Measurements from ENCODE around the gene FANCI. TPM values are rescaled to one million over a fixed set of nuclear protein-coding genes. Genes with fewer than 3 reads are reported as not detected.

Gene FANCI
- total and polyA plus RNA-seq, 10 donors, result 4.4 to 19.4 (median 13.7) TPM

- H3K4me3 ChIP-seq, result peak overlapping the region in 5 of 8 donors; percentile 13 to 52 (median 19)
- no peaks in the 10 kb centered on the region for H3K9me3 ChIP-seq
- intact Hi-C loops (cut with DNase I; ENCODE audit: low total_unique reads), result no loop called here
- H3K4me1 ChIP-seq, result peaks cover 16 to 66% (median 34%) of the 10 kb centered on the region in 6 donors
- TF ChIP-seq, protein P1, sequence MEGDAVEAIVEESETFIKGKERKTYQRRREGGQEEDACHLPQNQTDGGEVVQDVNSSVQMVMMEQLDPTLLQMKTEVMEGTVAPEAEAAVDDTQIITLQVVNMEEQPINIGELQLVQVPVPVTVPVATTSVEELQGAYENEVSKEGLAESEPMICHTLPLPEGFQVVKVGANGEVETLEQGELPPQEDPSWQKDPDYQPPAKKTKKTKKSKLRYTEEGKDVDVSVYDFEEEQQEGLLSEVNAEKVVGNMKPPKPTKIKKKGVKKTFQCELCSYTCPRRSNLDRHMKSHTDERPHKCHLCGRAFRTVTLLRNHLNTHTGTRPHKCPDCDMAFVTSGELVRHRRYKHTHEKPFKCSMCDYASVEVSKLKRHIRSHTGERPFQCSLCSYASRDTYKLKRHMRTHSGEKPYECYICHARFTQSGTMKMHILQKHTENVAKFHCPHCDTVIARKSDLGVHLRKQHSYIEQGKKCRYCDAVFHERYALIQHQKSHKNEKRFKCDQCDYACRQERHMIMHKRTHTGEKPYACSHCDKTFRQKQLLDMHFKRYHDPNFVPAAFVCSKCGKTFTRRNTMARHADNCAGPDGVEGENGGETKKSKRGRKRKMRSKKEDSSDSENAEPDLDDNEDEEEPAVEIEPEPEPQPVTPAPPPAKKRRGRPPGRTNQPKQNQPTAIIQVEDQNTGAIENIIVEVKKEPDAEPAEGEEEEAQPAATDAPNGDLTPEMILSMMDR (IDR thresholded peaks at IDR 0.05 in 8 of 11, conservative IDR thresholded peaks at IDR 0.05 in 3 of 11), result peak in 1 of 11 experiments; percentile 14
- no peak for TF ChIP-seq POLR2AphosphoS5 (IDR thresholded peaks at IDR 0.05)
- no peaks in the 10 kb centered on the region for H3K36me3 ChIP-seq
- H3K27ac ChIP-seq, result no peak overlapping the region
- H3K27me3 ChIP-seq (replicated peaks in 1 of 7), result peaks cover 18 to 100% (median 98%) of the 10 kb centered on the region in 7 donors
- peak; percentile 59 for DNase-seq
- WGBS, 5 donors, result 5 to 7% (median 5%) methylated on average over 28 to 73 of the region's 73 CpGs
These were observed 118.7 kb downstream of the FANCI start for GRCh38 chr15:89362203-89363101.

GRCh38 chr15:89363133-89363532, 119.4 kb downstream of the FANCI start:
- Histone ChIP-seq H3K4me3 (no peak overlapping the region), H3K9me3 (no peaks in the 10 kb centered on the region), H3K27me3 (replicated peaks in 1 of 7) (peaks cover 21 to 100% (median 98%) of the 10 kb centered on the region in 7 donors), H3K4me1 (peaks cover 23 to 73% (median 40%) of the 10 kb centered on the region in 6 donors), H3K27ac (no peak overlapping the region), H3K36me3 (no peaks in the 10 kb centered on the region)
- peak; percentile 28 for DNase-seq
- no peak for TF ChIP-seq POLR2A (IDR thresholded peaks at IDR 0.05)
- no peak for TF ChIP-seq POLR2AphosphoS5 (IDR thresholded peaks at IDR 0.05)
- TF ChIP-seq, protein P1 (IDR thresholded peaks at IDR 0.05 in 8 of 11, conservative IDR thresholded peaks at IDR 0.05 in 3 of 11), result no peak
- WGBS, 5 donors, result 5 to 16% (median 8%) methylated on average over 6 of the region's 6 CpGs
- intact Hi-C loops (cut with DNase I; ENCODE audit: low total_unique reads), result no loop called here

- Histone ChIP-seq H3K27me3 (replicated peaks in 1 of 7) (peaks cover 21 to 100% (median 100%) of the 10 kb centered on the region in 7 donors), H3K9me3 (no peaks in the 10 kb centered on the region), H3K36me3 (no peaks in the 10 kb centered on the region), H3K4me1 (peaks cover 19 to 71% (median 35%) of the 10 kb centered on the region in 6 donors), H3K4me3 (no peak overlapping the region), H3K27ac (no peak overlapping the region)
- 17 to 40% (median 27%) methylated on average over 4 of the region's 4 CpGs for WGBS, 5 donors
- intact Hi-C loops (cut with DNase I; ENCODE audit: low total_unique reads), result no loop called here
- no peak for TF ChIP-seq POLR2A (IDR thresholded peaks at IDR 0.05)
- DNase-seq, result no peak
These were observed 120.0 kb downstream of the FANCI start for GRCh38 chr15:89363770-89364169.

DNA sequence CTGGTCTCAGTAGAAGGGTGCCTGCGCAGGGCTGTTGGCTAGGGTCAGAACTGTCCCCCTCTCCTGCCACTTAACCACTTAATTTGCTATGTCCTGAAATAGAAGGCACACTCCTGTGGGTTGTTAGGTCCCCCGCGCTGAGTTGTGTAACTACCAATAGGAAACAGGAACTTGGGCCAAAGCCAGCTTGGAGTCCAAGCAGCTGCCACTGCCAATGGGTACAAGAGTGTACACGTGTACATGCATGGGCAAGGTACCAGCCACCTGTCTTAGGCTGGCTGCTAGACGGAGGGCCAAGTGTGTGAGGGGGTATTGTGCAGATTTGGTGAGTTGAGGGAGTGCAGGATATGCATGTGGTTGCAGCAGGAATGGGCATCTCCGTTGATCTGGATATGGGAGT, 120.6 kb downstream of the FANCI start:
- no peak overlapping the region for H3K4me3 ChIP-seq
- 0 to 19% (median 9%) methylated on average over 3 to 6 of the region's 6 CpGs for whole genome bisulfite sequencing, 5 donors
- peak; percentile 74 for DNase-seq
- intact Hi-C loops (cut with DNase I; ENCODE audit: low total_unique reads), result no loop called here
- no peaks in the 10 kb centered on the region for H3K9me3 ChIP-seq
- H3K27ac ChIP-seq, result no peak overlapping the region
- H3K36me3 ChIP-seq, result no peaks in the 10 kb centered on the region
- H3K27me3 ChIP-seq (replicated peaks in 1 of 7), result peaks cover 19 to 100% (median 100%) of the 10 kb centered on the region in 7 donors
- peaks cover 13 to 66% (median 30%) of the 10 kb centered on the region in 6 donors for H3K4me1 ChIP-seq
- TF ChIP-seq, protein P1 (IDR thresholded peaks at IDR 0.05 in 8 of 11, conservative IDR thresholded peaks at IDR 0.05 in 3 of 11), result no peak
- no peak for TF ChIP-seq POLR2AphosphoS5 (IDR thresholded peaks at IDR 0.05)
- TF ChIP-seq POLR2A (IDR thresholded peaks at IDR 0.05), result no peak
